ENCODE measurements around the gene CUEDC1. TPM values are rescaled to one million over a fixed set of nuclear protein-coding genes. Genes with fewer than 3 reads are reported as not detected.

The CUEDC1 gene
- total and polyA plus RNA-seq, 2 of the 13 experiments (the other 11 are each of a cell fraction or from before 2014, with no cell fraction given), result 7.4 to 12.9 TPM

- TF ChIP-seq ZNF704 (CRISPR knock-in tag; IDR thresholded peaks at IDR 0.05; ENCODE audit: borderline replicate concordance) (no peak), SP5 (CRISPR knock-in tag; IDR thresholded peaks at IDR 0.05; ENCODE audit: borderline replicate concordance, low read depth) (no peak), NFE2 (CRISPR knock-in tag; IDR thresholded peaks at IDR 0.05) (no peak), ARID3A (IDR thresholded peaks at IDR 0.05; ENCODE audit: low read depth, low read length) (no peak), DNMT1 (CRISPR knock-in tag; IDR thresholded peaks at IDR 0.05) (no peak), ZBTB21 (CRISPR knock-in tag; IDR thresholded peaks at IDR 0.05) (0 out of 2 replicates have a peak, but pooled peaks have one; percentile 53), RORA (CRISPR knock-in tag; IDR thresholded peaks at IDR 0.05) (no peak), RBAK (CRISPR knock-in tag; IDR thresholded peaks at IDR 0.05) (no peak), ZNF337 (CRISPR knock-in tag; IDR thresholded peaks at IDR 0.05; ENCODE audit: borderline replicate concordance, low read depth) (no peak), CEBPG (CRISPR knock-in tag; IDR thresholded peaks at IDR 0.05) (no peak), ZNF703 (CRISPR knock-in tag; IDR thresholded peaks at IDR 0.05; ENCODE audit: borderline replicate concordance) (no peak), GZF1 (CRISPR knock-in tag; IDR thresholded peaks at IDR 0.05) (no peak), POLR2G (IDR thresholded peaks at IDR 0.05; ENCODE audit: low read depth, low read length) (peak; percentile 91), YEATS2 (CRISPR knock-in tag; IDR thresholded peaks at IDR 0.05; ENCODE audit: borderline replicate concordance) (peak; percentile 69; the same call in 1 of the 2 replicates), ZNF34 (CRISPR knock-in tag; IDR thresholded peaks at IDR 0.05; ENCODE audit: borderline replicate concordance) (no peak), CBFB (CRISPR knock-in tag; IDR thresholded peaks at IDR 0.05) (no peak), ZNF709 (CRISPR knock-in tag; IDR thresholded peaks at IDR 0.05) (no peak), POGZ (CRISPR knock-in tag; IDR thresholded peaks at IDR 0.05) (peak; percentile 73), NAIF1 (CRISPR knock-in tag; IDR thresholded peaks at IDR 0.05; ENCODE audit: borderline replicate concordance) (no peak), DRAP1 (CRISPR knock-in tag; IDR thresholded peaks at IDR 0.05) (peak; percentile 85), RFX3 (CRISPR knock-in tag; IDR thresholded peaks at IDR 0.05) (0 out of 2 replicates have a peak, but pooled peaks have one; percentile 4), RCOR2 (CRISPR knock-in tag; IDR thresholded peaks at IDR 0.05) (no peak), ARHGAP35 (CRISPR knock-in tag; IDR thresholded peaks at IDR 0.05; ENCODE audit: borderline replicate concordance) (no peak; the same call in 1 of the 2 replicates), XRCC5 (optimal IDR thresholded peaks at IDR 0.05; ENCODE audit: low read length) (peak; percentile 39), ZNF607 (CRISPR knock-in tag; IDR thresholded peaks at IDR 0.05; ENCODE audit: borderline replicate concordance) (peak; percentile 83; the same call in 1 of the 2 replicates), TFAP4 (IDR thresholded peaks at IDR 0.05; ENCODE audit: borderline replicate concordance, low read depth) (no peak; the same call in 1 of the 2 replicates), SIN3A (IDR thresholded peaks at IDR 0.05; ENCODE audit: borderline replicate concordance, low read depth, low read length) (0 out of 2 replicates have a peak, but pooled peaks have one; percentile 46)
Observed at GRCh38 chr17:57862694-57863667, 92.2 kb downstream of the CUEDC1 start (continued).

Data from HepG2 (cell line).